ENCODE data around the gene ZBTB18. TPM values are rescaled to one million over a fixed set of nuclear protein-coding genes. Genes with fewer than 3 reads are reported as not detected.

Gene ZBTB18
- total RNA-seq, 1 experiment from 2014 or later = 16.8 TPM

- intact Hi-C loops (cut with micrococcal nuclease) = no loop called here
- Histone ChIP-seq H3K4me1 (ENCODE audit: insufficient read depth, low read length) (no peaks in the 10 kb centered on the region), H2AFZ (ENCODE audit: low read length) (no peak overlapping the region), H3K9me2 (replicated peaks; ENCODE audit: low read length) (no peaks in the 10 kb centered on the region), H3K4me2 (ENCODE audit: low read length) (no peak overlapping the region), H3K27me3 (ENCODE audit: low read length) (peaks cover 10% of the 10 kb centered on the region; the same call in 1 of the 2 replicates), H3K9ac (ENCODE audit: low read length) (no peak overlapping the region), H3K9me3 (ENCODE audit: low read length) (no peaks in the 10 kb centered on the region), H3K36me3 (ENCODE audit: low read depth, low read length) (no peaks in the 10 kb centered on the region), H3F3A (ENCODE audit: low read length, unreplicated experiment) (no peaks in the 10 kb centered on the region), H3K79me2 (ENCODE audit: low read length) (no peaks in the 10 kb centered on the region), H4K20me1 (ENCODE audit: low read length) (no peaks in the 10 kb centered on the region), H3K4me3 (ENCODE audit: low read length) (no peak overlapping the region), H3K27ac (ENCODE audit: low read length) (no peak overlapping the region)
- CTCF ChIA-PET = no interaction called here
- TF ChIP-seq EZH2phosphoT487 (IDR thresholded peaks at IDR 0.05; ENCODE audit: borderline replicate concordance, low read length) (no peak), EZH2 (IDR thresholded peaks at IDR 0.05; ENCODE audit: low read length, unreplicated experiment) (no peak), CTCF (conservative IDR thresholded peaks at IDR 0.05; ENCODE audit: low read depth, low read length) (no peak)
- POLR2A ChIA-PET (ENCODE audit: unreplicated experiment) = no interaction called here
- no peak for DNase-seq
- no TSS peak for BruUV-seq (replicated peaks)
- no peak for ATAC-seq
Measured at GRCh38 chr1:244085891-244086290, 34.8 kb downstream of the ZBTB18 start.

- Histone ChIP-seq H3K27me3 (ENCODE audit: low read length) (peaks cover 10% of the 10 kb centered on the region; the same call in 1 of the 2 replicates), H3K4me2 (ENCODE audit: low read length) (no peak overlapping the region), H3K27ac (ENCODE audit: low read length) (no peak overlapping the region), H3K36me3 (ENCODE audit: low read depth, low read length) (no peaks in the 10 kb centered on the region), H3K9me2 (replicated peaks; ENCODE audit: low read length) (no peaks in the 10 kb centered on the region), H3K9me3 (ENCODE audit: low read length) (no peaks in the 10 kb centered on the region), H2AFZ (ENCODE audit: low read length) (no peak overlapping the region), H3K9ac (ENCODE audit: low read length) (no peak overlapping the region), H4K20me1 (ENCODE audit: low read length) (no peaks in the 10 kb centered on the region), H3K79me2 (ENCODE audit: low read length) (no peaks in the 10 kb centered on the region), H3K4me3 (ENCODE audit: low read length) (no peak overlapping the region), H3K4me1 (ENCODE audit: insufficient read depth, low read length) (peaks cover 4% of the 10 kb centered on the region; the same call in 1 of the 2 replicates), H3F3A (ENCODE audit: low read length, unreplicated experiment) (no peaks in the 10 kb centered on the region)
- ChIA-PET CTCF (no interaction called here), POLR2A (ENCODE audit: unreplicated experiment) (no interaction called here)
- intact Hi-C loops (cut with micrococcal nuclease) = no loop called here
- DNase-seq (no peak), ATAC-seq (no peak)
- no TSS peak for BruUV-seq (replicated peaks)
- TF ChIP-seq EZH2 (IDR thresholded peaks at IDR 0.05; ENCODE audit: low read length, unreplicated experiment) (no peak), CTCF (conservative IDR thresholded peaks at IDR 0.05; ENCODE audit: low read depth, low read length) (no peak), EZH2phosphoT487 (IDR thresholded peaks at IDR 0.05; ENCODE audit: borderline replicate concordance, low read length) (no peak)
Measured at GRCh38 chr1:244087021-244087560, 36.0 kb downstream of the ZBTB18 start.

GRCh38 chr1:244087611-244088010 is 36.5 kb downstream of the ZBTB18 start:
- Histone ChIP-seq H3K9me3 (ENCODE audit: low read length) (no peaks in the 10 kb centered on the region), H3K9me2 (replicated peaks; ENCODE audit: low read length) (no peaks in the 10 kb centered on the region), H3K27ac (ENCODE audit: low read length) (no peak overlapping the region), H3F3A (ENCODE audit: low read length, unreplicated experiment) (no peaks in the 10 kb centered on the region), H2AFZ (ENCODE audit: low read length) (no peak overlapping the region), H3K4me3 (ENCODE audit: low read length) (no peak overlapping the region), H3K79me2 (ENCODE audit: low read length) (no peaks in the 10 kb centered on the region), H3K4me1 (ENCODE audit: insufficient read depth, low read length) (peaks cover 9% of the 10 kb centered on the region; the same call in 1 of the 2 replicates), H4K20me1 (ENCODE audit: low read length) (no peaks in the 10 kb centered on the region), H3K36me3 (ENCODE audit: low read depth, low read length) (no peaks in the 10 kb centered on the region), H3K9ac (ENCODE audit: low read length) (no peak overlapping the region), H3K27me3 (ENCODE audit: low read length) (peaks cover 8% of the 10 kb centered on the region; the same call in 1 of the 2 replicates), H3K4me2 (ENCODE audit: low read length) (no peak overlapping the region)
- POLR2A ChIA-PET (ENCODE audit: unreplicated experiment) = no interaction called here
- DNase-seq (no peak), ATAC-seq (no peak)
- no TSS peak for BruUV-seq (replicated peaks)
- intact Hi-C loops (cut with micrococcal nuclease) = no loop called here
- CTCF ChIA-PET = no interaction called here
- TF ChIP-seq EZH2phosphoT487 (IDR thresholded peaks at IDR 0.05; ENCODE audit: borderline replicate concordance, low read length) = no peak
- TF ChIP-seq EZH2 (IDR thresholded peaks at IDR 0.05; ENCODE audit: low read length, unreplicated experiment) = no peak
- TF ChIP-seq CTCF (conservative IDR thresholded peaks at IDR 0.05; ENCODE audit: low read depth, low read length) = no peak
